T-helper 2 cell (primary cell): ENCODE data around the gene SLC34A1.

ENCODE experiments used
- DNase-seq, 5 experiments: peaks; one replicate each; pipeline versions ENCODE4 v3.0.0 to v3.0.0-alpha.2; 2012 to 2022

The SLC34A1 gene

DNA sequence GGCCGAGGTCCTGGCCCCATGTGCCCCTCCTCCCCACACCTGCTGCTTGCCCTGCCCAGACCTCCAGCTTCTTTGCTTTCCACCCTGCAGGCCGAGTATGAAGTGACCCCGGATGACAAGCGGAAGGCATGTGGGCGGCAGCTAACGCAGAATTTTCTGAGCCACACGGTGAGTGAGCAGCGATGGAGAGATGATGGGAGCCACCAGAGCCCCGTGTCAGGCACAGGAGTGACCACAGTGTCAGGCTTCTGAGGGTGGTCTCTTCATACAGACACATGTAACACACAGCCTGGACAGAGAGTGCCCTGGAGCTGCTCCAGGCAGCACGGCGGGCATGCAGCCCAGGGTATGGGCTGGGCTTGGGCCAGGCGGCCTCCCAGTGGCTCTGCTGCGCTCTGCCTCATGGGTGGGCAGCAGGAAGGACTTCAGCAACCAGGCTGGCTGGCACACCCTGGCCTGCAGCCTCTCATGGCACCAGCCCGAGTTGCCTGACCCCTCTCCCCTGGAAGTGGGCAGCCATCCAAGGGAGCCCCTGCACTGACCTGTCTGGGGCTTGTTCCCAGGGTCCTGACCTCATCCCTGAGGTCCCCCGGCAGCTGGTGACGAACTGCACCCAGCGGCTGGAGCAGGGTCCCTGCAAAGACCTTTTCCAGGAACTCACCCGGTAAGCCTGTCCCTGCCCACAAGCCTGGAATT, 48.1 kb downstream of the SLC34A1 start:
- peak in 1 of 5 experiments; percentile 48 for DNase-seq

DNA sequence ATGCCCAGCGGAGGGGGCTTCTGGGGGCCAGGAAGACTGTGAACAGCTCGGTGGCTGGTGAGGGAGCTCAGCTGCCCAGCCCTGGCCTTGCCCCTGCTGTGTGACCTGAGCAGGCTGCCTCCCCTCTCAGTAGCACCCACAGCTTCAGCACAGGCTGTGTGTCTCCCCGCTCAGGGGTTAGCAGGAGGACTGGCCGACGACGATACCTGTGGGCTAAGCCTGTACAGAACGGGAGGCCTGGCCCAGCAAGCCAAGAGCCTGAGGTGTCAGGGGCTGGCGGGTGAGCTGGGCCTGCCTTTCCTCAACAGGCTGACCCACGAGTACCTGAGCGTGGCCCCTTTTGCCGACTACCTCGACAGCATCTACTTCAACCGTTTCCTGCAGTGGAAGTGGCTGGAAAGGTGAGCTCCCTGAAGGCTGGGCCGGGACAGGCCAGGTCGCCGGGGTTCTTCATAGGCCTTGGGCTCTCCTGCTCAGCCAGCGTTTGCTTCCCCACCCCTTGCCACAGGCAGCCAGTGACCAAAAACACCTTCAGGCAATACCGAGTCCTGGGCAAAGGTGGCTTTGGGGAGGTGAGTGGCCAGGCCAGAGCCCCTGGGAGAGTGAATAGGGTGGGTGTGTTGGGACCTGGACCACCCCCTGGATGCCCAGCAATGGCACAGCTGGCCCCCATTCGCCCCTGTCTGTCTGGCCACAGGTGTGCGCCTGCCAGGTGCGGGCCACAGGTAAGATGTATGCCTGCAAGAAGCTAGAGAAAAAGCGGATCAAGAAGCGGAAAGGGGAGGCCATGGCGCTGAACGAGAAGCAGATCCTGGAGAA, 48.8 kb downstream of the SLC34A1 start:
- no peak for DNase-seq

DNA sequence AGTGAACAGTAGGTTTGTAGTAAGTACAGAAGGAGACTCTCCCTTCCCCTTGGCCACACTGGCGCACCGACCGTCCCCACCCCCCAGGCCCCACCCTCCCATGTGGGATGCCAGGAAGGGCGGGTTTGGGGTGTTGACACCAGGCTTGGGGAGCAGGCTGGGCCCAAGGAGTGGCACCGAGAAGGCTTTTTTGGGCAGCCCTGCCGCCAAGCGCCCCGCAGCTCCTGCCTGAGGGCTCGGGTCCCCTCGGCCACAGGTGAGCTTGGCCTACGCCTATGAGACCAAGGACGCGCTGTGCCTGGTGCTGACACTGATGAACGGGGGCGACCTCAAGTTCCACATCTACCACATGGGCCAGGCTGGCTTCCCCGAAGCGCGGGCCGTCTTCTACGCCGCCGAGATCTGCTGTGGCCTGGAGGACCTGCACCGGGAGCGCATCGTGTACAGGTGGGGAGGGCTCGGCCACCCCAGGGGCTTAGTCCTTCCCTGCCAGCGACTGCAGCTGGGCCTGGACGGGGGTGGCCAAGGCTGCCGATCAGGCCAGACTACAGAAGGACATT, 49.5 kb downstream of the SLC34A1 start:
- DNase-seq, result no peak

DNA sequence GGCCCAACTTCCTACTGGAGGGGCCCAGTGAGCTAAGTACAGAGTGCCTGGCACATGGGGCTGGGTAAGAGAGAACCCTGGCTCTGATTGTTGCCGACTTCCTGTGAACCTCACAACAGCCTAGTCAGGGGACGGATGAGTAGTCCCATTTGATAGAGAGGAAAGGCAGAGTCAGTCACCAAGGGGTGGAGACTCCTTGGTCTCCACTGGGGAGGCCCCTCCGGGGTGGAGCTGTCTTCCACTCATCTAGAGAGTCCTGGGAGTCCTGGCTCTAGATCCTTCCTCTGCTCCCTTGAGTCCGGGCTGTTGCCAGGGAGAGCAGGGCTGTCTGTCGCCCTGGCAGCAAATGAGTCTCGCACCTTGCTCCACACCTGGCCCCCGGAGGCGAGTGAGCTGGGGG, 50.2 kb downstream of the SLC34A1 start:
- DNase-seq, result peak in 4 of 5 experiments; percentile 29 to 89 (median 45)

DNA sequence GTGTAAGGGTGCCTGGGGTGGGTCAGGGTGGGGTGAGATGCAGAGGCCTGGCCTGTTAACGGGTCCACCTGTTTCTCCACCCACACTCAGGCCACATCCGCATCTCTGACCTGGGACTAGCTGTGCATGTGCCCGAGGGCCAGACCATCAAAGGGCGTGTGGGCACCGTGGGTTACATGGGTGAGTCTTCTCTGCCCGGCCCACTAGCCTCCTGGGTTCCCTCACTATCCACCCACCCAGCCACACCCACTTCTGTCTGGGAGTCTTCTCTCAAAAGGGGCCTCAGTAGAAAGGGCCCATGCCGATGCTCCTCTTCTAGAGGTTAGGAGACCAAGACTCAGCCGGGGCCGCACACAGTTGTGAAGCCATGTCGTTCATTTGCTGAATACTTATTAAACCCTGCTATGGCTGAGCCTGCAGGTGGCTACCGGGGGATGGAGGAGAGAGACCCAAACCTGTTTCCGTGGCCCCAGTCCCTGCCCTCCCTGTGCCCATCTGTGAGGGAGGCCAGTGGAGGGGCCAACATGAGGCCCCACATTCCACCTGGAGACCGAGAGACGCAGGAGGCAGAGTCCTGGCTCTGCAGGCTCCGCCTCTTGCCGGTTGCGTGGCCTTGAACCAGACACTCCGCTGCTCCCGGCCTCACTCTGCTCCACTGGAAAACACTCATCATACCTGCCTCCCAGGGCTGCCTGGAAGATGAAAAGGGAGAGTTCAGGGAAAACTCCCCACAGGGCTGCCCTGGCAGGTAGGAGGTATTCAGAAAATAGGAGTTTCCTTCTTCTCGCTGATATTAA, 50.9 kb downstream of the SLC34A1 start:
- no peak for DNase-seq

DNA sequence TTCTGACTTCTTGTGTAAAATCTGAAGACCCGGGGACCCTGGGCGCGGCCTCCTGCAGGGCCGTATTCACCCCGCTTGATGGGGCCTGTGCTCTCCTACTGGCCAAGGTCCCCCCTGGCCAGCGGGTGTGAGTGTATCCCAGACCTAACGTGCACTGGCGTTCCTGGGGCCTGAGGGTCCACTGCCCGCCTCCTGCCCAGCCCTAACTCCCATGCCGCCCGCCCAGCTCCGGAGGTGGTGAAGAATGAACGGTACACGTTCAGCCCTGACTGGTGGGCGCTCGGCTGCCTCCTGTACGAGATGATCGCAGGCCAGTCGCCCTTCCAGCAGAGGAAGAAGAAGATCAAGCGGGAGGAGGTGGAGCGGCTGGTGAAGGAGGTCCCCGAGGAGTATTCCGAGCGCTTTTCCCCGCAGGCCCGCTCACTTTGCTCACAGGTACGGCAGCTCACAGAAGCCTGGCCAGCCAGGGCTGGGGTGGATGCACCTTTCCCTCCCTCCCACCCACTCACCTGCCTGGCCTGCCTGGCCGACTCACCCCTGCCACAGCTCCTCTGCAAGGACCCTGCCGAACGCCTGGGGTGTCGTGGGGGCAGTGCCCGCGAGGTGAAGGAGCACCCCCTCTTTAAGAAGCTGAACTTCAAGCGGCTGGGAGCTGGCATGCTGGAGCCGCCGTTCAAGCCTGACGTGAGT, 51.8 kb downstream of the SLC34A1 start:
- no peak for DNase-seq

DNA sequence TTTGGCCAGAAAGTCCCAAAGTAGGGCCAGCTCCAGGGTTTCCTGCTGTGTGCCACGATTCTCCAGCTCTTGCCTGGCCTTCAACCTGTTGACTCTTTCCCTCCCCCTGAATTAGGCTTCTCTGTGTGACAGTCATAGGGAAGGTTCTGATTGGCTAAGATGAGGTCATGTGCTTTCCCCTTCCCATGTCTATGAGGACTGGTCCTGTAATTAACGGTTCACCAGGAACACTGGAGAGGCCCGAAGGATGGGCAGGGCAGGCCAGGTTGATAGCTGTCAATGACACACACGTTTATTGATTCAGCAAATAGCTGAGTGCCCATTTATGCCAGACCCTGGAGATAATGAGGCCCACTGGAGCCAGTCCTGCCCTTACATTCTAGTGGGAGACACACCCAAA, 53.4 kb downstream of the SLC34A1 start:
- DNase-seq, result no peak

DNA sequence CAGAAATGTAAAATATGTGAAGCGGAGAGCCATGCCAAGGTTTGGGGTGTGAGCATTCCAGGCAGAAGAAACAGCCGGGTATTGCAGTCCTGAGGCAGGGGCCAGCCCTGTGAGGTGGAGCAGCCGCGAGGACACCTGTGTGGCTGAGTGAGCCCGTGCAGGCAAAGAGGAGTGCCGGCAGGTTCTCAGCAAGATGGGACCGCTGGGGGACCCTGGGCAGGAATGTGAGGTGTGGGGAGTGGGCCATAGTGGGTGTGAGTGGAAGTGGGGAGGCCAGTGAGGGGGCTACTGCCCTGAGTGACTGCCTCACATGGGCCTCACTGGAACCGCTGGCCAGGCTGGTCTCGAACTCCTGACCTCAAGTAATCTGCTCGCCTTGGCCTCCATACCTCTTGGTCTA, 54.2 kb downstream of the SLC34A1 start:
- no peak for DNase-seq

DNA sequence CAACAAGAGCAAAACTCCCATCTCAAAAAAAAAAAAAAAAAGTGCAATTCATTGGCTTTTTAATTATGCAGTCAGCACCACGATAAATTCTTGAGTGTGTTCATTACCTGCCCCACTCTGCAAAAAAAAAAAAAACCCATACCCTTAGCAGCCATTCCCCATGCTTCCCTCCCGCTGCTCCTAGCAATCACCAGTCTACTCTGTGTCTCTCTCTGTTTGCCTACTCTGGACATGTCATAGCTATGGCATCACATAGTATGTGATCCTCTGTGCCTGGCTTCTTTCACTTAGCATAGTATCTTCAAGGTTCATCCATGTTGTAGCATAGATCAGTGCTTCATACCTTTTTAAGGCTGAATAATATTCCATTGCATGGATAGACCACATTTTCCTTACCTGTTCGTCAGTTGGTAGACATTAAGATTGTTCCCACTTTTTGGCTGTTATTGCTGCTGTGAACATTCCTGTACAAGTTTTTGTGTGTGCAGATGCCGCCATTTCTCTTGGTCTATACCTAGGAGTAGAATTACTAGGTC, 55.4 kb downstream of the SLC34A1 start:
- DNase-seq, result no peak

DNA sequence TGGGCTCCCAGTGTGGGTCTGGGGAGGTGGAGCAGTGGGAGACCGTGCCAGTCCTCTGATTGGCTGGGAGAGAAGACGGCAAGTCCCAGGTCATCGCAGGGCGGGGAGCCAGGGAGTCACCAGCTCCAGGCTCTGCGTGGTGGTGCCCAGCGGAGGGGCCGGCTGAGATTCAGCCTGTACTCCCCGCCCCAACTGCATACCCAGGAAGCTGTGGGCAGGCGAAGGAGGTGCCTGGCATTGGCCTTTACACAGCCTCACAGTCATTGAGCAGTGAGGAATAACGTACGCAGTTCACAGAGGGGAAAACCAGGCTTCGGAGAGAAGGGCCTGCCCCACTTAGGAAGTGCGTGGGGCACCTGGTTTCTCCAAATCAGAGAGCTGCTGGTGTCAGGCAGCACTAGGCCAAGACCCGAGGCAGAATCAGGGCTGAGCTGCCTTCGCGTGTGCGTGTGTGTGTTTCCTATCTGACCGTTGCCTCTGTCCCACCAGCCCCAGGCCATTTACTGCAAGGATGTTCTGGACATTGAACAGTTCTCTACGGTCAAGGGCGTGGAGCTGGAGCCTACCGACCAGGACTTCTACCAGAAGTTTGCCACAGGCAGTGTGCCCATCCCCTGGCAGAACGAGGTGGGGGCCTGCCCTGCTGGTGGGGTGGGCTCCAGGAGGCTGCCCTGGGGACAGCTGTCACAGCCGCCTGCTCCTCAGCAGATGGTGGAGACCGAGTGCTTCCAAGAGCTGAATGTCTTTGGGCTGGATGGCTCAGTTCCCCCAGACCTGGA, 56.2 kb downstream of the SLC34A1 start:
- DNase-seq, result peak in 4 of 5 experiments; percentile 51 to 73 (median 60)

DNA sequence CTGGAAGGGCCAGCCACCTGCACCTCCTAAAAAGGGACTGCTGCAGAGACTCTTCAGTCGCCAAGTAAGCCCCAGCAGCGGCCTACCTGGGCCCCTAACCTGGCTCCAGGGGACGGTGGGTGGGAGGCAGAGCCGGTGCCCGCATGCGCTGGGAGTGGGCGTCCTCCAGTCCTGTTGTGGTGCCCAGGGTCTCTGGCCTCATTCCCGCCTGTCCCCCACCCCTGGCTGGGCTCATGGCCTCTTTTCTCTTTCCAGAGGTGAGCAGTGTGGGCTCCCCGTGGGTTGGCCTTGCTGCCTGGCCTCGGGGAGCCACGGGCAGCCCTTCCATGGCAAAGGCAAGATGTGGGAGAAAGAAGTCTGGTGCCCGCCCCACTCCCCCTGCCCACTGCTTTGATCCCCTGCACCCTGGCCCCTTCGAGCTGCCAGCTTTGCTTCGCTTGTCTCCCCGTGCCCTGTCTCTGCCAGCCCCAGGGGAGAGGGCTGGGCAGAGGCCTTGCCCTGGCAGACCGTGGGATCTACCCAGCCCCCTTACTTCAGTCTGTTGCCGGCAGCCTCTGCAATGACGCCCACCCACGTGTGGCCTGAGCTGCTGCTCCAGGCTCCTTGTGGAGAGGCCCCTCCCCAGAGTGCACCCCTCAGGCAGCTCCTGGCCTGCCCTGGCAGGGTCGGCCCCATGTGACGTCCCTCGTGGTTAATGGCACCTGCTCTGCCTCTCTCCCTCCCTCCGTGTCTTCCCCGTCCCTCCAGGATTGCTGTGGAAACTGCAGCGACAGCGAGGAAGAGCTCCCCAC, 57.0 kb downstream of the SLC34A1 start:
- no peak for DNase-seq

DNA sequence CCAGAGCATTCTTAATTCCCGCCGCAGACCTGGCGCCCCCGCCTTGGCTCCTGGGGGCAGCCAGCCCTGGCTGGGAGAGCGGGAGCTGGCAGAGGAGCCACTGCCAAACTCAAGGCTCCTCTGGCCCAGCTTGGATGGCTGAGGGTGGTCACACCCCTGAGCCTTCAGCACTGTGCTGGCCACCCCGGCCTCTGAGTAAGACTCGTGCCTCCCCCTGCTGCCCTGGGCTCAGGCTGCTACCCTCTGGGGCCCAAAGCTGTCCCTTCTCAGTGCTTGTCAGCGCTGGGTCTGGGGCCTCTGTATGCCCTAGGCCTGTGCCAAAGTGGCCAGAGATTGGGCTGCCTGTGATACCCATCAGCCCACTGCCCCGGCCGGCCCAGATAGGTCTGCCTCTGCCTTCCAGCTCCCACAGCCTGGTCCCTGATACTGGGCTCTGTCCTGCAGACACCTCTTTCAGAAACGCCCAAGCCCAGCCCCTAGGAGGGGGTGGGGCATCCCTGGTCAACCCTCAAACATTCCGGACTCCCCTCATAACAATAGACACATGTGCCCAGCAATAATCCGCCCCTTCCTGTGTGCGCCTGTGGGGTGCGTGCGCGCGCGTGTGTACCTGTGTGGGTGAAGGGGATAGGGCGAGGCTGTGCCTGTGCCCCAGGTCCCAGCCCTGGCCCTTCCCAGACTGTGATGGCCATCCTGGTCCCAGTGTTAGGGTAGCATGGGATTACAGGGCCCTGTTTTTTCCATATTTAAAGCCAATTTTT, 58.0 kb downstream of the SLC34A1 start:
- no peak for DNase-seq

DNA sequence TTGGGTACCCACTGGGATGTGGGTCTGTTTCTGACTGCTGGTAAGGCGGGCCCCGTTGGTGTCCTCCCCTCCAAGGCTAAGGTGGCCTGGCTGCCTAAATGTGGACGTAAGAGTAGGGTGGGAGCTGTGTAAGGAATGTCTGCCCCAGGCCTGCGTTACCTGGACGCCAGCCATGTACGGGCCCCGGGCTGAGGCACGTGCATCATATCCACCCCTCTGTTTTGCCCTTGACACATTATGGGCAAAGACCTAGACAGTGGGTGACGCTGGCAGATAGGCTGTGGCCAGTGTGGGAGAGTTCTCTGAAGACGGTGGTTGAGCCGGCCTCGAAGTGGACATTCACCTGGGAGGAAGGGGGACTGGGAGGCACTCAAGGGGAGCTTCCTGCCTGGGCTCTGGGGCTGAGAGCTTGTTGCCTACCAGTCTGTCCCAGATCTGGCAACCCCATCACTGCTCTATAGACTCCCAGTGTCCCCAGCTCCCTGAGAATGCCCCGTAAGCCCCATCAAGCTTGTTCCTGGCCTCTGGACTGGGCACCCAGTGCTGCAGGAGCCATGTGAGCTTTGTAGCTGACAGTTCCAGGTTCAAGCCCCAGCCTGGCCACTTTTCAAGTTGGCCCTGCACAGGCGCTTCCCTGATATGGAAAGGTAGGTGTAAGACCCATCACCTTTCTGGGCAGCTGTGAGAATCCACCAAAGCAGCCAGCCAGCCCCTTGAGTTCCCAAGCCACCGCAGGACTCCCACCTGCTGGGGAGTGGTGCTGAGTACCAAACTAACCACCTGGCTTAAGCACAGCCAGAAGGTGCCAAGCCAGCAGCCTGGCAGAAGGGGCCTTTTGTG, 59.1 kb downstream of the SLC34A1 start:
- no peak for DNase-seq

DNA sequence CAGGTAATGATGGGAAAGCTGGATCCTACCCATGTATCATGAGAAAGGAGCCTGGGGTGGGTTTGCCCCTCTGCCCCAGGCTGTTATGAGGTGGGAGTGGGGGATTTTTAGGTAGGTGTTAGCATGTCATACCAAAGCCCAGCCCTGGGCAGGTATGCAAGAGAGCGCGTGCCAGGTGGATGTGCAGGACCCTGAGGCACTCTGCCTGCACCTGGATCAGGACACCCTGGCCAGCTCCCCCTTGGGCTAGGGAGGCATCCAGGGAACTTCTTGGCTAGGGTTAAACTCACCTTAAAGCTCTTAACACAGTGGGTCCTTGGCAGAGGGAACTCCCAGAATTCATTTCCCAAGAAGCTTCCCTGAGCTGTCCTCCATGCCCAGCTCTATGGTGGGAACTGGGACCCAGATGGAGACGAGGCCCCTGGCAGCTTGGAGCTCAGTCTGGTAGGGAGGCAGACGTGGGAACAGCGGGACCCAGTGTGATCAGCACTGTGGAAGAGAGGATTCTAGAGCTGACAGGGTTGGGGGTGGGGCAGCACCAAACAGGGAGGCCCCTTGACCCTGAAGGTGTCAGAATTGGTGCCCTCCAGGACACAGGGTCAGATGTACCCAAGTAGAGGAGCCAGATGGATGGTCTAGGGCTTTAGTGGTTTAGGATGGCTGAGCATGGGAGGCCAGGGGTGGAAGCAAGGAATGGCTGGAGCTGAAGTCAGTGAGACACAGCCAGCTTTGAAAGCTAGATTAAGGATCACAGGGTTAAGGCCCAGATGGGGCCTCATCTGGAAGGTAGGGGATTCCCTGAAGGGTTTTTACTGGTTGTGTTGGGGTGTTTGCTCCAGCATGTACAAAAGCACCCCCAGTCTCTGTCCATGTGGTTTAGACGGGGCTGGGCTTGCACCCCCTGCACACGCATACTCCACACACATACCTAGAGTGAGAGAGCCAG, 60.1 kb downstream of the SLC34A1 start:
- peak in 2 of 5 experiments; percentile 36 to 56 for DNase-seq

DNA sequence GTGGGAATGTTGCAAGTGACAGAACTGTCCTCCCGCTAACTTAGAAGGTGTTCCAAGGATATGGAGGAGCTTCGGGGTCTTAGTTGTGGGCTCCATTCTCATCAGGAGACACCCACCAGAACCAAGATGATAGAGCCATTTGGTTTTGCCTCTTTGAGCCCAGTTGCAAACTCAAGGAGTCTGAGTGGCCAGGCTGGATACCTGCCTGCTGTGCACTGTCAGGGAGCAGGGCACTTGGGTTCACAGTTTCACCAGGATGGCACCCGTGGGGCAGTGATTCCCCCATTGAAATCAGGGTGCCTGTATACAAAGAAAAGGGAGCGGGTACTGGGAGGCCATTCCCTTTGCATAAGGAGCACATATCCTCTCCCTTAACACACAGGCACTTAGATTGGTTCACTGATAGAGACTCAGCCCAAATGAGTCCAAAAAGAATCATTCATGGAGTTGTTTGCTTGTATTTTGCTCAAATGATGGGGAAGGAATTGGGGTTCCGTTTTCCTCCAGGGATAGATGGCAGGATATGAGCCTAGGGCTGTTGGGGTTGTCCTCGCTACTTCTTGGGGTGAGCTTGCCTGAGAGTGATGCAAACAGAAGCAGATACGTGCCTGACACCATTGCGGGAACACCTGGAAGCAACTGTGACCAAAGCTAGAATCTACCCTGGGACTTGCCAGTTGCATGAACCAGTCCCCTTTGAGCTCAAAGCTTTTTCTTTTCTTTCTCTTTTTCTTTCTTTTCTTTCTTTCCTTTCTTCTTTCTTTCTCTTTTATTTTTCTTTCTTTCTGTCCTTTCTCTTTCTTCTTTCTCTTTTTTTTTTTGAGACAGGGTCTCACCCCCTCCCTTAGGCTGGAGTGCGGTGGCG, 61.0 kb downstream of the SLC34A1 start:
- DNase-seq, result peak in 3 of 5 experiments; percentile 35 to 63 (median 60)

DNA sequence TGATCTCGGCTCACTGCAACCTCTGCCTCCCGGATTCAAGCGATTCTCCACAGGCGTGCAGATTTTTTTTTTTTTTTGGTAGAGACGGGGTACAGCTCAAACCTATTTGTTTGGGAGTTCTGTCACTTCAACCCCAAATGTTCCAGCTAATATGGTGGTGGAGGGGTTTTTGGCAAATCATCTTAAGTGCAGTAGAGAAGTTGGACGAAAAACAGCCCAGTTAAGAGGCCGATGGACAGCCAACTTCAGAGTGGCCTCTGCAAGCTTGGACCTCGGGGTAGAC, 61.6 kb downstream of the SLC34A1 start:
- DNase-seq, result peak in 1 of 5 experiments; percentile 40
